Measurements from ENCODE around the gene HMG20A.

Gene HMG20A

GRCh38 chr15:77526595-77527163 is 106.0 kb downstream of the HMG20A start:
- DNase-seq: no peak

- DNase-seq: no peak
These were observed 106.6 kb downstream of the HMG20A start for GRCh38 chr15:77527164-77527778.

- DNase-seq: no peak
These were observed 107.1 kb downstream of the HMG20A start for GRCh38 chr15:77527831-77528231.

- DNase-seq: no peak
These were observed 107.7 kb downstream of the HMG20A start for GRCh38 chr15:77528290-77528967.

- no peak for DNase-seq
These were observed 108.3 kb downstream of the HMG20A start for GRCh38 chr15:77528968-77529319.

GRCh38 chr15:77529394-77530159 is 108.9 kb downstream of the HMG20A start:
- DNase-seq: no peak

- no peak for DNase-seq
These were observed 109.9 kb downstream of the HMG20A start for GRCh38 chr15:77530576-77530975.

- no peak for DNase-seq
These were observed 110.7 kb downstream of the HMG20A start for GRCh38 chr15:77531191-77532000.

GRCh38 chr15:77532067-77532710 is 111.5 kb downstream of the HMG20A start:
- DNase-seq: no peak

- no peak for DNase-seq
These were observed 112.2 kb downstream of the HMG20A start for GRCh38 chr15:77532846-77533245.

- no peak for DNase-seq
These were observed 113.1 kb downstream of the HMG20A start for GRCh38 chr15:77533578-77534430.

All from activated CD8-positive, alpha-beta memory T cell treated with anti-CD3 and anti-CD28 coated beads, Interleukin-2, amount 50 U/mL, for 48 hours (primary cell).